Body of pancreas (tissue), 4 donors: ENCODE results near the gene ATP8B2.

Experiments
- POLR2A ChIP-seq, 3 donors: fragments of 450-650 bp; IDR thresholded peaks; one replicate each; pipeline ENCODE4 v1.6.1; 2016; ENCODE audit warnings: antibody characterized with exemption in 3 of 3, mild to moderate bottlenecking in 2 of 3
- TF ChIP-seq, protein P1 (sequence below), 7 experiments: fragments of 450-650 bp in 4 of 7; fragments of 200-600 bp in 3 of 7; sonication (generic) in 3 of 7; IDR thresholded peaks; one replicate each; pipeline ENCODE4 v1.5.1; 2016 to 2019; ENCODE audit warnings: antibody characterized with exemption in 7 of 7

DNA sequence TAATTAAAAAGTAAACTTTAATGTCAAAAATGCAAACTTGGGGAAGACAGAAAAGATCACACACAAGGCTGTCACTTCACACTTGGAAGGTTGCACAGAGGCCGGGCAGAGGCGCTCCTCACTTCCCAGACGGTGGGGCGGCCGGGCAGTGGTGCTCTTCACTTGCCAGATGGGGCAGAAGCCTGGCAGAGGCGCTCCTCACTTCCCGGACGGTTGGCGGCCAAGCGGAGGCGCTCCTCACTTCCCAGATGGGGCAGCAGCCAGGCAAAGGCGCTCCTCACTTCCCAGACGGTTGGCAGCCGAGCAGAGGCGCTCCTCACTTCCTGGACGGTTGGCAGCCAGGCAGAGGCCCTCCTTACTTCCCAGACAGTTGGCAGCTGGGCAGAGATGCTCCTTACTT, 54.0 kb downstream of the ATP8B2 start:
- no peak for TF ChIP-seq POLR2A (IDR thresholded peaks at IDR 0.05)
- TF ChIP-seq, protein P1, sequence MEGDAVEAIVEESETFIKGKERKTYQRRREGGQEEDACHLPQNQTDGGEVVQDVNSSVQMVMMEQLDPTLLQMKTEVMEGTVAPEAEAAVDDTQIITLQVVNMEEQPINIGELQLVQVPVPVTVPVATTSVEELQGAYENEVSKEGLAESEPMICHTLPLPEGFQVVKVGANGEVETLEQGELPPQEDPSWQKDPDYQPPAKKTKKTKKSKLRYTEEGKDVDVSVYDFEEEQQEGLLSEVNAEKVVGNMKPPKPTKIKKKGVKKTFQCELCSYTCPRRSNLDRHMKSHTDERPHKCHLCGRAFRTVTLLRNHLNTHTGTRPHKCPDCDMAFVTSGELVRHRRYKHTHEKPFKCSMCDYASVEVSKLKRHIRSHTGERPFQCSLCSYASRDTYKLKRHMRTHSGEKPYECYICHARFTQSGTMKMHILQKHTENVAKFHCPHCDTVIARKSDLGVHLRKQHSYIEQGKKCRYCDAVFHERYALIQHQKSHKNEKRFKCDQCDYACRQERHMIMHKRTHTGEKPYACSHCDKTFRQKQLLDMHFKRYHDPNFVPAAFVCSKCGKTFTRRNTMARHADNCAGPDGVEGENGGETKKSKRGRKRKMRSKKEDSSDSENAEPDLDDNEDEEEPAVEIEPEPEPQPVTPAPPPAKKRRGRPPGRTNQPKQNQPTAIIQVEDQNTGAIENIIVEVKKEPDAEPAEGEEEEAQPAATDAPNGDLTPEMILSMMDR (IDR thresholded peaks at IDR 0.05): no peak
